ENCODE data around the gene EPS8L1. TPM values are rescaled to one million over a fixed set of nuclear protein-coding genes. Genes with fewer than 3 reads are reported as not detected.

Gene EPS8L1
- total RNA-seq, 4 donors from 2014 or later, result 1.0 to 8.7 (median 1.2) TPM

DNA sequence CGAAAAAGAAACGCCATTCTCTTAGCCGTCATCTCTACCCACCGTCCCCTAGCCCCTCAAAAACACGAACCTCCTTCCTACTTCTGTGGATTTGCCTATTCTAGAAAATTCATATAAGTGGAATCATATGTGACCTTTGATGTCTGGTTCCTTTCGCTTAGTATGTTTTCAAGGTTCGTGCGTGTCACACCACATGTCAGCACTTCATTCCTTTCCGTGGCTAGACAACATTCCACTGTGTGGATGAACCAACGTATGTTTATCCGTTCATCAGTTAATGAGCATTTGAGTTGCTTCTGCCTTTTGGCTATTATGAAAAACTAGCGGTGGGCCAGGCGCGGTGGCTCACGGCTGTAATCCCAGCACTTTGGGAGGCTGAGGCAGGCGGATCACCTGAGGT is 55.8 kb downstream of the EPS8L1 start:
- TF ChIP-seq POLR2AphosphoS5 (IDR thresholded peaks at IDR 0.05) (no peak), POLR2A (IDR thresholded peaks at IDR 0.05; ENCODE audit: low read depth) (no peak), CTCF (IDR thresholded peaks at IDR 0.05) (no peak), EP300 (IDR thresholded peaks at IDR 0.05) (no peak)
- WGBS, result 70% methylated on average over 10 of the region's 16 CpGs
- H3K27me3 ChIP-seq, result peaks cover 0 to 69% (median 8%) of the 10 kb centered on the region in 4 donors
- intact Hi-C loops (cut with DNase I), result no loop called here
- H3K4me3 ChIP-seq, result no peak overlapping the region
- H3K27ac ChIP-seq (replicated peaks in 1 of 4), result no peak overlapping the region
- H3K36me3 ChIP-seq, result peaks cover 0 to 7% (median 0%) of the 10 kb centered on the region in 4 donors
- no peaks in the 10 kb centered on the region for H3K9me3 ChIP-seq
- H3K4me1 ChIP-seq, result no peaks in the 10 kb centered on the region
- no peak for DNase-seq (ENCODE audit: extremely low spot score)

DNA sequence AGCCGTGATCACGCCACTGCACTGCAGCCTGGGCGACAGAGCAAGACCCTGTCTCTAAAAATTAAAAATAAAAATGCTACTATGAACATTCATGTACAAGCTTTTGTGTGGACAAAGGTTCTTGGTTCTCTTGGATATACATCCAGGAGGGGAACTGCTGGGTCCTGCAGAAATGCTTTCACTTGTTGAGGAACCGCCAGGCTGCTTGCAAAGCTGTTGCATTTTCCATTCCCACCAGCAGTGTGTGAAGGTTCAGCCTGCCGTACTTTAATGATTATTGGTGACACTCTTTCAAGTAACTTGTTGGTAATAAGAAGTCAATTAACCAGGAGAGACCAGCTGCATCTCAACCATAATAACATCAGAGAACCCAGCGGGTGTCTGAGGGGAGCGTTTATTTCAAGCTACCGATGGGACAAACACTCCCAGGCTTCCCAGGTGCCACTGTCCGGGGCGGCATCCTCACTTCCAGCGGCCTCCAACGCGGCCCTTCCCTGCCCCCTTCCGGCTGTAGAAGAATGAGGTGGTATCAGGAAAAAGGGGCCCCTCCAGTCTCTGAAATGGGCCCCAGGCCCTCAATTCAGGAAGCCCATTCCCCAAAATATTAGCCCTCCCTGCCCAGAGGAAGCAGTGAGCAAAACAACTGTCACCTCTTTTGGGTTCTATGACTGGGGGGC is 56.9 kb downstream of the EPS8L1 start:
- no peak overlapping the region for H3K27ac ChIP-seq (replicated peaks in 1 of 4)
- no peaks in the 10 kb centered on the region for H3K9me3 ChIP-seq
- H3K4me1 ChIP-seq, result no peaks in the 10 kb centered on the region
- no peak for DNase-seq (ENCODE audit: extremely low spot score)
- H3K27me3 ChIP-seq, result peaks cover 0 to 77% (median 12%) of the 10 kb centered on the region in 4 donors
- intact Hi-C loops (cut with DNase I), result no loop called here
- TF ChIP-seq POLR2A (IDR thresholded peaks at IDR 0.05; ENCODE audit: low read depth), result no peak
- TF ChIP-seq POLR2AphosphoS5 (IDR thresholded peaks at IDR 0.05), result no peak
- TF ChIP-seq CTCF (IDR thresholded peaks at IDR 0.05), result peak in 2 of 3 experiments; percentile 14 to 19
- no peak overlapping the region for H3K4me3 ChIP-seq
- WGBS, result 42% methylated on average over 13 of the region's 14 CpGs
- peaks cover 0 to 7% (median 0%) of the 10 kb centered on the region in 4 donors for H3K36me3 ChIP-seq

GRCh38 chr19:55133639-55134444 is 58.2 kb downstream of the EPS8L1 start:
- Histone ChIP-seq H3K4me1 (no peaks in the 10 kb centered on the region), H3K4me3 (no peak overlapping the region), H3K27me3 (peaks cover 0 to 89% (median 12%) of the 10 kb centered on the region in 4 donors), H3K36me3 (peaks cover 0 to 7% (median 0%) of the 10 kb centered on the region in 4 donors), H3K9me3 (no peaks in the 10 kb centered on the region), H3K27ac (replicated peaks in 1 of 4) (no peak overlapping the region)
- TF ChIP-seq POLR2AphosphoS5 (IDR thresholded peaks at IDR 0.05) (no peak), EP300 (IDR thresholded peaks at IDR 0.05) (no peak), POLR2A (IDR thresholded peaks at IDR 0.05; ENCODE audit: low read depth) (no peak), CTCF (IDR thresholded peaks at IDR 0.05) (no peak)
- WGBS, result 61% methylated on average over 22 of the region's 25 CpGs
- intact Hi-C loops (cut with DNase I), result no loop called here
- no peak for DNase-seq (ENCODE audit: extremely low spot score)

DNA sequence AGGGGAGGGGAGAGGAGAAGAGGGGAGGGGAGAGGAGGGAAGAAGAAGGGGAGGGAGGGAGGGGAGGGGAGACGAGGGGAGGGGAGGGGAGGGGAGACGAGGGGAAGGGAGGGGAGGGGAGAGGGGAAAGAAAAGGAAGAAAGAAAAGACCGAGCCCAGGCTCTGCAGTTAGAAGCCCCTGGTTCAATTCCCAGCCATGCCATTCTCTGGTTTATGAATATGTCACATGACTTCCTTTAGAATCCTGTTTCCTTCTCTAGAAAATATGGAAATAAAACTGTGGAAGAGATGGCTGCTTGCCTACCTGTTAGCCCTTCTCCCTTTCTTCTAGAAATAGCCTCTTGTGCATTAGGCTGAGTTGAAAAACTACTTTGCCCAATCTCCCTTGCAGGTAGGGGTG is 59.1 kb downstream of the EPS8L1 start:
- 5% methylated on average over 2 of the region's 3 CpGs for WGBS
- no peak for DNase-seq (ENCODE audit: extremely low spot score)
- peaks cover 0 to 89% (median 12%) of the 10 kb centered on the region in 4 donors for H3K27me3 ChIP-seq
- TF ChIP-seq POLR2A (IDR thresholded peaks at IDR 0.05; ENCODE audit: low read depth) (no peak), POLR2AphosphoS5 (IDR thresholded peaks at IDR 0.05) (no peak), CTCF (IDR thresholded peaks at IDR 0.05) (no peak), EP300 (IDR thresholded peaks at IDR 0.05) (no peak)
- no peaks in the 10 kb centered on the region for H3K4me1 ChIP-seq
- H3K27ac ChIP-seq (replicated peaks in 1 of 4), result no peak overlapping the region
- H3K4me3 ChIP-seq, result no peak overlapping the region
- H3K36me3 ChIP-seq, result peaks cover 0 to 7% (median 0%) of the 10 kb centered on the region in 4 donors
- no peaks in the 10 kb centered on the region for H3K9me3 ChIP-seq
- intact Hi-C loops (cut with DNase I), result no loop called here
